Thyroid gland (tissue), 4 donors: ENCODE results near the gene RAB40C. TPM values are rescaled to one million over a fixed set of nuclear protein-coding genes. Genes with fewer than 3 reads are reported as not detected.
A peak's percentile ranks its signal among the peaks of the same experiment; 100 is the strongest.

ENCODE experiments used
- DNase-seq, 2 donors: peaks; one replicate each; pipeline ENCODE4 v3.0.0-alpha.2; 2019
- H3K27ac ChIP-seq, 3 donors: fragments of 200-600 bp; sonication (generic); 1 replicate in 2 of 3; 2 replicates in 1 of 3; pipeline ENCODE4 v1.5.1; 2016 to 2019; ENCODE audit warnings: mild to moderate bottlenecking in 1 of 3, moderate library complexity in 1 of 3
- H3K27me3 ChIP-seq: fragments of 200-600 bp; sonication (generic); one replicate; pipeline ENCODE4 v1.5.1; 2019
- H3K36me3 ChIP-seq, 2 donors: fragments of 200-600 bp; sonication (generic); one replicate each; pipeline ENCODE4 v1.5.1; 2016 to 2019
- H3K4me1 ChIP-seq, 2 donors: fragments of 200-600 bp; sonication (generic); one replicate each; pipeline ENCODE4 v1.5.1; 2017 to 2019
- H3K4me3 ChIP-seq, 3 donors: fragments of 200-600 bp; sonication (generic); replicated peaks in 1 of 3; 1 replicate in 2 of 3; 2 replicates in 1 of 3; pipeline ENCODE4 v1.5.1; 2016; ENCODE audit warnings: mild to moderate bottlenecking in 1 of 3
- H3K9me3 ChIP-seq: fragments of 200-600 bp; sonication (generic); one replicate; pipeline ENCODE4 v1.5.1; 2017
- CTCF ChIP-seq, 6 experiments: fragments of 200-600 bp in 3 of 6; fragments of 450-650 bp in 3 of 6; sonication (generic) in 3 of 6; IDR thresholded peaks; one replicate each; pipeline ENCODE4 v1.5.1; 2016 to 2019; ENCODE audit warnings: antibody characterized with exemption in 6 of 6, mild to moderate bottlenecking in 2 of 6, inconsistent platforms in 1 of 6, moderate library complexity in 1 of 6
- POLR2A ChIP-seq, 2 donors: fragments of 450-650 bp; IDR thresholded peaks; one replicate each; pipeline ENCODE4 v1.6.1; 2017; ENCODE audit warnings: antibody characterized with exemption in 2 of 2, mild to moderate bottlenecking in 2 of 2, moderate library complexity in 1 of 2
- WGBS, 2 donors: methylation state at CpG; one replicate each; pipeline ENCODE4 v1.1.5; 2017; 5-methylcytosine and 5-hydroxymethylcytosine counted together
- intact Hi-C: fragments of 100-400 bp; cut with DNase I; formaldehyde crosslinking; loops from one replicate; pipeline ENCODE4 v1.15.1; 2023
- total RNA-seq, 4 donors: library from RNA; depleted of rRNA; stranded (reverse); fragments of >200 nt; gene quantifications; one replicate each; pipeline ENCODE4 v1.2.3, GENCODE V29; 2016

Gene RAB40C
- total RNA-seq, 4 donors from 2014 or later = 17.7 to 24.4 (median 18.4) TPM

GRCh38 chr16:658679-659571 lies 69.1 kb downstream of the RAB40C start:
- Histone ChIP-seq H3K9me3 (no peaks in the 10 kb centered on the region), H3K4me3 (no peak overlapping the region), H3K27me3 (no peaks in the 10 kb centered on the region), H3K36me3 (no peaks in the 10 kb centered on the region), H3K27ac (no peak overlapping the region), H3K4me1 (peaks cover 5 to 12% of the 10 kb centered on the region in 2 donors)
- TF ChIP-seq POLR2A (IDR thresholded peaks at IDR 0.05) (no peak), CTCF (IDR thresholded peaks at IDR 0.05) (no peak)
- 90 to 95% methylated on average over 20 to 29 of the region's 35 CpGs for WGBS, 2 donors
- no peak for DNase-seq
- intact Hi-C loops = no loop called here

- TF ChIP-seq POLR2A (IDR thresholded peaks at IDR 0.05) (no peak), CTCF (IDR thresholded peaks at IDR 0.05) (no peak)
- Histone ChIP-seq H3K4me3 (no peak overlapping the region), H3K36me3 (no peaks in the 10 kb centered on the region), H3K27me3 (no peaks in the 10 kb centered on the region), H3K27ac (no peak overlapping the region), H3K4me1 (peaks cover 5 to 12% of the 10 kb centered on the region in 2 donors), H3K9me3 (no peaks in the 10 kb centered on the region)
- DNase-seq = no peak
- intact Hi-C loops = no loop called here
- 91 to 100% methylated on average over 1 to 8 of the region's 20 CpGs for WGBS, 2 donors
Observed at GRCh38 chr16:659618-660017, 69.8 kb downstream of the RAB40C start.

- intact Hi-C loops = no loop called here
- DNase-seq = no peak
- no peaks in the 10 kb centered on the region for H3K9me3 ChIP-seq
- peaks cover 5 to 12% of the 10 kb centered on the region in 2 donors for H3K4me1 ChIP-seq
- no peaks in the 10 kb centered on the region for H3K27me3 ChIP-seq
- H3K4me3 ChIP-seq = no peak overlapping the region
- no peaks in the 10 kb centered on the region for H3K36me3 ChIP-seq
- H3K27ac ChIP-seq = peak overlapping the region in 1 of 3 donors; percentile 63
- WGBS, 2 donors = 48 to 71% methylated on average over 2 to 5 of the region's 6 CpGs
- TF ChIP-seq CTCF (IDR thresholded peaks at IDR 0.05) = no peak
- no peak for TF ChIP-seq POLR2A (IDR thresholded peaks at IDR 0.05)
Observed at GRCh38 chr16:660132-660458, 70.2 kb downstream of the RAB40C start.

GRCh38 chr16:660459-661183 lies 70.8 kb downstream of the RAB40C start:
- DNase-seq = peak; percentile 93 to 97
- Histone ChIP-seq H3K27ac (peak overlapping the region in 1 of 3 donors; percentile 63), H3K9me3 (no peaks in the 10 kb centered on the region), H3K4me1 (peaks cover 5 to 12% of the 10 kb centered on the region in 2 donors), H3K4me3 (no peak overlapping the region), H3K36me3 (no peaks in the 10 kb centered on the region), H3K27me3 (no peaks in the 10 kb centered on the region)
- intact Hi-C loops = no loop called here
- WGBS, 2 donors = 41 to 54% methylated on average over 12 to 24 of the region's 43 CpGs
- peak in 1 of 2 donors; percentile 33 for TF ChIP-seq POLR2A (IDR thresholded peaks at IDR 0.05)
- peak; percentile 23 to 61 (median 42) for TF ChIP-seq CTCF (IDR thresholded peaks at IDR 0.05)
